ENCODE results near the gene ELP4. TPM values are rescaled to one million over a fixed set of nuclear protein-coding genes. Genes with fewer than 3 reads are reported as not detected.

ELP4 gene
- total and polyA plus RNA-seq, 7 donors, result 4.2 to 12.9 (median 8.2) TPM

- DNase-seq (no peak), ATAC-seq (no peak)
- Histone ChIP-seq H3K27me3 (ENCODE audit: insufficient read depth in 3 of 3, low read length in 2 of 3) (peaks cover 0 to 40% (median 25%) of the 10 kb centered on the region in 3 donors), H3K4me1 (peaks cover 16% of the 10 kb centered on the region), H3K4me3 (no peak overlapping the region), H3K9me3 (no peaks in the 10 kb centered on the region), H3K36me3 (ENCODE audit: insufficient read depth in 1 of 2, low read depth in 1 of 2) (no peaks in the 10 kb centered on the region), H3K27ac (no peak overlapping the region)
- no peak for TF ChIP-seq CTCF (IDR thresholded peaks at IDR 0.05)
- intact Hi-C loops (cut with DNase I), result loop anchor here in 1 of 2 donors (10.0 kb wide), 1 partner anchor 150 kb away; no protein-coding TSS in a partner anchor
- 76 to 80% (median 78%) methylated on average over 4 of the region's 4 CpGs for WGBS, 3 donors
These were observed 285.0 kb downstream of the ELP4 start for GRCh38 chr11:31794548-31794947.

- 62 to 77% (median 70%) methylated on average over 22 of the region's 22 CpGs for WGBS, 3 donors
- H3K9me3 ChIP-seq, result no peaks in the 10 kb centered on the region
- H3K27me3 ChIP-seq (ENCODE audit: insufficient read depth in 3 of 3, low read length in 2 of 3), result peaks cover 0 to 54% (median 35%) of the 10 kb centered on the region in 3 donors
- no peak overlapping the region for H3K27ac ChIP-seq
- no peaks in the 10 kb centered on the region for H3K36me3 ChIP-seq (ENCODE audit: insufficient read depth in 1 of 2, low read depth in 1 of 2)
- intact Hi-C loops (cut with DNase I), result loop anchor here in 1 of 2 donors (10.0 kb wide), 1 partner anchor 151 kb away; no protein-coding TSS in a partner anchor
- DNase-seq (no peak), ATAC-seq (no peak)
- TF ChIP-seq CTCF (IDR thresholded peaks at IDR 0.05), result no peak
- H3K4me1 ChIP-seq, result peaks cover 19% of the 10 kb centered on the region
- H3K4me3 ChIP-seq, result no peak overlapping the region
These were observed 286.3 kb downstream of the ELP4 start for GRCh38 chr11:31795706-31796498.

- H3K27me3 ChIP-seq (ENCODE audit: insufficient read depth in 3 of 3, low read length in 2 of 3), result peaks cover 0 to 61% (median 40%) of the 10 kb centered on the region in 3 donors
- H3K4me3 ChIP-seq, result no peak overlapping the region
- no peaks in the 10 kb centered on the region for H3K36me3 ChIP-seq (ENCODE audit: insufficient read depth in 1 of 2, low read depth in 1 of 2)
- no peaks in the 10 kb centered on the region for H3K9me3 ChIP-seq
- DNase-seq (no peak), ATAC-seq (no peak)
- TF ChIP-seq CTCF (IDR thresholded peaks at IDR 0.05), result no peak
- H3K4me1 ChIP-seq, result peaks cover 19% of the 10 kb centered on the region
- intact Hi-C loops (cut with DNase I), result loop anchor here in 1 of 2 donors (10.0 kb wide), 1 partner anchor 152 kb away; no protein-coding TSS in a partner anchor
- WGBS, 3 donors, result 20 to 42% (median 36%) methylated on average over 19 of the region's 19 CpGs
- no peak overlapping the region for H3K27ac ChIP-seq
These were observed 287.1 kb downstream of the ELP4 start for GRCh38 chr11:31796499-31797189.

GRCh38 chr11:31797190-31798056 is 287.9 kb downstream of the ELP4 start:
- intact Hi-C loops (cut with DNase I), result loop anchor here in 1 of 2 donors (10.0 kb wide), 1 partner anchor 153 kb away; no protein-coding TSS in a partner anchor
- 11 to 17% (median 15%) methylated on average over 31 of the region's 31 CpGs for WGBS, 3 donors

More at GRCh38 chr11:31797190-31798056, 287.9 kb downstream of the ELP4 start:
- Histone ChIP-seq H3K9me3 (no peaks in the 10 kb centered on the region), H3K36me3 (ENCODE audit: insufficient read depth in 1 of 2, low read depth in 1 of 2) (no peaks in the 10 kb centered on the region), H3K4me3 (no peak overlapping the region), H3K27ac (no peak overlapping the region), H3K4me1 (peaks cover 19% of the 10 kb centered on the region), H3K27me3 (ENCODE audit: insufficient read depth in 3 of 3, low read length in 2 of 3) (peaks cover 0 to 69% (median 40%) of the 10 kb centered on the region in 3 donors)
- TF ChIP-seq CTCF (IDR thresholded peaks at IDR 0.05), result no peak
- peak in 1 of 4 donors; percentile 11 for ATAC-seq
- no peak for DNase-seq

All from psoas muscle (tissue), 8 donors.